ENCODE results near the gene PREPL. TPM values are rescaled to one million over a fixed set of nuclear protein-coding genes. Genes with fewer than 3 reads are reported as not detected.
A peak's percentile ranks its signal among the peaks of the same experiment; 100 is the strongest.

The PREPL gene
- total RNA-seq, 1 experiment from 2014 or later: 53.0 TPM

- ChIA-PET POLR2A (no interaction called here), CTCF (interaction anchor here (0.6 to 1.0 kb wide), 2 partner anchors 142 to 324 kb away, joined by 5 to 6 read pairs; no protein-coding TSS in a partner anchor)
- no TSS peak for BruUV-seq (replicated peaks)
- TF ChIP-seq CTCF (IDR thresholded peaks at IDR 0.05; ENCODE audit: unreplicated experiment): no peak
- H3K36me3 Mint-ChIP-seq (ENCODE audit: insufficient read depth, unreplicated experiment): no peaks in the 10 kb centered on the region
- no peak overlapping the region for H3K27ac Mint-ChIP-seq (ENCODE audit: low read depth, unreplicated experiment)
- H3K9me3 Mint-ChIP-seq (ENCODE audit: unreplicated experiment): no peaks in the 10 kb centered on the region
- no peak overlapping the region for H3K4me3 Mint-ChIP-seq (ENCODE audit: unreplicated experiment)
- H3K4me1 Mint-ChIP-seq (ENCODE audit: insufficient read depth, unreplicated experiment): no peaks in the 10 kb centered on the region
- intact Hi-C loops (cut with micrococcal nuclease): no loop called here
- H3K27me3 Mint-ChIP-seq (ENCODE audit: insufficient read depth, unreplicated experiment): no peaks in the 10 kb centered on the region
- no peak for DNase-seq (ENCODE audit: unreplicated experiment)
These were observed 6.3 kb upstream of the PREPL start for GRCh38 chr2:44367591-44367990.

- Mint-ChIP-seq H3K4me1 (ENCODE audit: insufficient read depth, unreplicated experiment) (peaks cover 5% of the 10 kb centered on the region), H3K27me3 (ENCODE audit: insufficient read depth, unreplicated experiment) (no peaks in the 10 kb centered on the region), H3K36me3 (ENCODE audit: insufficient read depth, unreplicated experiment) (no peaks in the 10 kb centered on the region), H3K27ac (ENCODE audit: low read depth, unreplicated experiment) (no peak overlapping the region), H3K9me3 (ENCODE audit: unreplicated experiment) (no peaks in the 10 kb centered on the region), H3K4me3 (ENCODE audit: unreplicated experiment) (no peak overlapping the region)
- intact Hi-C loops (cut with micrococcal nuclease): no loop called here
- DNase-seq (ENCODE audit: unreplicated experiment): no peak
- ChIA-PET POLR2A (no interaction called here), CTCF (interaction anchor here (0.6 to 1.4 kb wide), 4 partner anchors 12 to 592 kb away, joined by 3 to 4 read pairs (median 4); no protein-coding TSS in a partner anchor)
- TF ChIP-seq CTCF (IDR thresholded peaks at IDR 0.05; ENCODE audit: unreplicated experiment): no peak
- no TSS peak for BruUV-seq (replicated peaks)
These were observed 3.3 kb upstream of the PREPL start for GRCh38 chr2:44364604-44365003.

DNA sequence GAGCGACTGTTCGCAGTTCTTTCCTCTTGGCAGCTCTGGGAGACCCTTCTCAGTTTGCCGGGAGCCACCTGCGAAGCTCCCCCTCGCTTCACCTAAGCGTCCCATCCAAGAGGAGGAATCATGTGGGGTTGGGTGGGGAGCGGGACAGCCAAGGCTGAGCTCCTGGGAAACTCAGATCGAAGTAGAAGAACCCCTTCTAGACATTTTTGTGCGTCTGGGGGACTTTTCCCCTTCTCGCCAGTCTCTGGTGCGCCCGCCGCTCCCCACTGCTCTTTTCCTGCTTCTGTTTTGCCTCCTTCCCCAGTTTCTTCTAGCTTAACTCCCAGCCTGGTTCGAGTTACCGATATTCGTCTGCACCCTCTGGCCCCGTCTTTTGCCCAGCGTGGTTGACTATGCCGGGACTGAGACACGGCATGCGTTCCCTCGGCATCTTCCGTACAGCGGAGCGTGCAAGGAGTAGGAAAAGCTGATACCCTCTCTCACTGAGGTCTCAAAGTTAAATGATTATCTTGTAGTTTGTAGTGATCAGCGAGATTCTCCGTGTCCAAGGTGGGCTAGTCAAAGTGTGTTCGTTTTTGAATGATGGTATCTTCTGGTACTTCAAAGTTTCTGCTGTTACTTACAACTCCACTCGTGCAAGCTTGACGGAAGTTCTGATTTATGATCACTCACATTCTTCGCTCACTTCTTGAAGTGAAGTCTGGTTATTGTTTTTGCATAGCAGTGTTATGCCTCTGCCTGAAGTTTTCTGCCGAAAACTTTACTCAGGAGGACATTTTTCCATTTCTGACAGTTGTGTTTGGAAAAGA, 1.1 kb upstream of the PREPL start:
- no peaks in the 10 kb centered on the region for H3K27me3 Mint-ChIP-seq (ENCODE audit: insufficient read depth, unreplicated experiment)
- H3K9me3 Mint-ChIP-seq (ENCODE audit: unreplicated experiment): no peaks in the 10 kb centered on the region
- CTCF ChIA-PET: interaction anchor here (0.7 to 1.7 kb wide), 7 partner anchors 29 to 318 kb away, joined by 3 to 8 read pairs (median 3); no protein-coding TSS in a partner anchor
- POLR2A ChIA-PET: interaction anchor here (0.6 to 4.9 kb wide), 28 partner anchors 9 to 767 kb away, joined by 3 to 48 read pairs (median 5); partner anchors contain the start of genes LRPPRC, PPM1B and THADA
- TF ChIP-seq CTCF (IDR thresholded peaks at IDR 0.05; ENCODE audit: unreplicated experiment): no peak
- TSS peak; percentile 16 for BruUV-seq (replicated peaks)
- peak overlapping the region; percentile 99 for H3K27ac Mint-ChIP-seq (ENCODE audit: low read depth, unreplicated experiment)
- intact Hi-C loops (cut with micrococcal nuclease): no loop called here
- H3K4me3 Mint-ChIP-seq (ENCODE audit: unreplicated experiment): peak overlapping the region; percentile 84
- H3K36me3 Mint-ChIP-seq (ENCODE audit: insufficient read depth, unreplicated experiment): no peaks in the 10 kb centered on the region
- peak; percentile 54 for DNase-seq (ENCODE audit: unreplicated experiment)
- peaks cover 19% of the 10 kb centered on the region for H3K4me1 Mint-ChIP-seq (ENCODE audit: insufficient read depth, unreplicated experiment)

DNA sequence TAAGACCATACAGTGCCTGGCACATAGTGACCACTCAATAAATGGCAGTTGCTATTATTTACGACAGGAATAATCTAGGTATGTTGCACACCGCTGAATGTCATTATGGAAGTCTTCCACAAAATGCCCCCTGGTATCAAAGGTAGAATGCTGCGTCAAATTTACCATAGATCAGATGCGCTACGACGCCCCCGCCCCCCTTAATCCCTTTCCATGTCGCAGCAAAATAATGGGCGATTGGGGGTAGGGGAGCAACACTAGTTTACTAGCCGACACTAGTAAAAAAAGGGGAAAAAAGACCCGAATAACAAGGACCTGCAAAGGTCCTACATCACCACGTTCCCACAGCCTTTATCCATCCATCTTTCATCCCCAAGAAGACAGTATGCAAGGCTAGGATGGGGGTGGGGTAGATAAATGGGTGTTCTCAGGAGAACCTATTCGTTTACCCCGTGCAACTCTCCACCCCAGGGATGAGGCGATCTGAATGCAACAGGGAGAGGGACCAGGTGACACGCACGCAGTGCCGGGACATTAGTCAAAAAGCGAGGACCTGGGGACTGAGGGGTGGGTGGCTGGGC, 455 bp downstream of the PREPL start:
- peaks cover 19% of the 10 kb centered on the region for H3K4me1 Mint-ChIP-seq (ENCODE audit: insufficient read depth, unreplicated experiment)
- H3K4me3 Mint-ChIP-seq (ENCODE audit: unreplicated experiment): peak overlapping the region; percentile 84
- peak overlapping the region; percentile 99 for H3K27ac Mint-ChIP-seq (ENCODE audit: low read depth, unreplicated experiment)
- intact Hi-C loops (cut with micrococcal nuclease): no loop called here
- peaks cover 10% of the 10 kb centered on the region for H3K36me3 Mint-ChIP-seq (ENCODE audit: insufficient read depth, unreplicated experiment)
- CTCF ChIA-PET: interaction anchor here (0.6 to 1.7 kb wide), 2 partner anchors 32 to 821 kb away, joined by 3 to 8 read pairs; no protein-coding TSS in a partner anchor
- BruUV-seq (replicated peaks): TSS peak; percentile 54
- no peak for TF ChIP-seq CTCF (IDR thresholded peaks at IDR 0.05; ENCODE audit: unreplicated experiment)
- peak; percentile 42 for DNase-seq (ENCODE audit: unreplicated experiment)
- no peaks in the 10 kb centered on the region for H3K27me3 Mint-ChIP-seq (ENCODE audit: insufficient read depth, unreplicated experiment)
- POLR2A ChIA-PET: interaction anchor here (0.6 to 4.9 kb wide), 31 partner anchors 8 to 1254 kb away, joined by 3 to 48 read pairs (median 4); partner anchors contain the start of genes LRPPRC, PPM1B and THADA
- H3K9me3 Mint-ChIP-seq (ENCODE audit: unreplicated experiment): no peaks in the 10 kb centered on the region
